ENCODE measurements around the gene ZMYND19.
A peak's percentile ranks its signal among the peaks of the same experiment; 100 is the strongest.
"Not testable (repeated sequence)": the region's sequence is repeated elsewhere in the genome, so short reads cannot be mapped to it uniquely, and the experiment has no call there.

Gene ZMYND19

DNA sequence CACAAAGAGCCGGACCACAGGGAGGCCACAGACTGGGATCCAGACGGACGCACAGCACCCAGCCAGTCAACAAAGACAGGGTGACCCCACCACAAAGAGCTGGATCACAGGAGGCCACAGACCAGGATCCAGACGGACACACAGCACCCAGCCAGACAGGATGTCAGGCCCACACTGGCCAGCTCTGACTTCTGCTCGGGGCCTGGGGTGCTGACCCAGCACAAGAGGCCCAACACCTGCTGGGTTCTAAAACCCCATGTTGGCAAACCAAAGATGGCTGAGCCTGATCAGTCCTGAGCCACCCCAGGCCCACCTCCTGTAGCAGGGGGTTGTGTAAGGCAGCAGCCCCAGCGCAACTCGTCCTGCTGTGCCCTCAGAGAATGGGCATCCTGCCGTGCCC lies 6.4 kb downstream of the ZMYND19 start:
- FAIRE-seq = no peak

DNA sequence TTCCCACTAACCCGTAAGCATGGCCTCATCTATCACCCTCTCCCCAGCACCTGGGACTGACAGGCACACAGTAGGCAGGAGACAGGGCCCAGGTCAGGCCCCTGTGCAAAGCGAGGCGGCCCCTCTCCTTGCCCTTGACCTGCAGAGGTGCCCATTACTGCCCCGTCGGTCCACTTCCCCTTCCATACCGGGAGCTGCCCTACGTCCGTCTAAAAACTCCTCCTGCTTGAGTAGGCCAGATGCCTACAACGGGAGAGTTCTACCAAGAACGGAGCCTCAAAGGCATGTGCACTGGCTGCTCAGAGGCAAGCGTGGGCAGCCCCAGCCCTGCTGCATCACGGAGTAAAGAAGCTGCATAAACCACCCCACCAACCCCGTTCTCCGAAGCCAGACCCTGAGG lies 7.0 kb downstream of the ZMYND19 start:
- FAIRE-seq = no peak

DNA sequence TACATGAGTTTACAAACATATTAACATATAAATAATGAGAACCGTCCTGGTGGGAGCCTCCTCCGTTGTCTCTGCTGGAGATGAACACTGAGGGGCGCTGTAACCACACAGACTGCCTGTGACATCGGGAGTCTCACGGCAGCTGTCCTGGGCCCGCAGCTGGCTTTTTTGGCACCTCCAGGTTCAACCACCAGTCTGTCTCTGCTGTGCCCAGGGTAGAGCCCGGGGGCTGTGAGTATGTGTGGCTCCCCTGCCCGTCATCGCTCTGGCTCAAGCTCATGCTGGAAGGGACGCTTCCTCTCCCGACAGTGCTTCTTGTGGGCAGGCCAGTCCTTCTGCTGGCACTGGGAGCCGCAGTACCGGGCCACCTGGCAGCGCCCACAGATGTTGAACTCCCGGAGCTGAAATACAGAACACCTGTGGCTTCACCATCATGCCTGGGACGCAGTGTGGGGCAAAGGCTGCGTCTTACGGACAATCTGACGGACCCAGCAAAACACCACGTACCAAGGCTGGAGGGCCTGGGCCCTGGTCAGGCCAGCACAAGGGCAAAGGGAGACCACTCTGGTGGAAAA lies 7.9 kb downstream of the ZMYND19 start:
- FAIRE-seq = no peak

DNA sequence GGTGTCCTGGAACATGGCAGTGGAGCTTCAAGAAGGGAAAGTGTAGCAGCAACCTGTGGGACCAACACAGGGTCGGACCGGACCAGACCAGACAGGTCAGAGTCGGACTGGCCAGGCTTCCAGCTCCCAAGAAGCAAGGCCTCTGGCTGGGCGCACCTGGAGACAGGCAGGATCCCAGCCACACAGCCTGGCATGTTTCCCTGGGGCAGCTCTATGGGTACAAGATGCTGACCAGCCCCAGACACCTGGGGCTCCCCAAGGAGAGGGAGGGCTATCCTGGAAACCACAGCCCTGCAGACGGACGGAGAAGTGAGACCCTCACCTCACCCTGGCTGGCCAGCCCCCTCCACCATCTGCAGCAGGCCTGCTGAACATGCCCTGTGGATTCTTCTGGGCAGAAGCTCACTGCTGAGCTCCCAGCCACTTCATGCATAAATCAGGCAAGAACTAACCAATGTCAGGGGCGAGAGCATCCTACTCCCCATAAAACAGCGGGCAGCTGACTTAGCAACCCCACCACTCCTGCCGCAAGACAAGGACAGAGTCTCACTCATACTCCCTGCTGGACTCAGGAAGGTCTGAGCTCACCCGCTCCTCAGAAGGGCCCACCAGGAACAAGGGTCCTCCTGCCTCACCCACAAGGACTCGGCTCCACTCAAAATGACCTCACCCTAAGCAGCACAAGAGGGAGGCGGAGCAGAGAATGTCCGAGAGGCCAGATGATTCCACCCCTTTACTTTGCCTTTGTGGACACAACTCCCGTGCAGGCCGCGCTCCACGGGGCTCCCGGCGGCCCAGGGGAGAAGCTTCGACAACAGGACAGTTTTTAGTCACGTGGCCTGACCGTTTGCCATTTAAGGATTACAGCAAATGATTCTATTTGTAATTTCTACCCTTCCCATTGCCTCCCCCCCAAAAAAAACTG lies 8.7 kb downstream of the ZMYND19 start:
- FAIRE-seq = no peak

DNA sequence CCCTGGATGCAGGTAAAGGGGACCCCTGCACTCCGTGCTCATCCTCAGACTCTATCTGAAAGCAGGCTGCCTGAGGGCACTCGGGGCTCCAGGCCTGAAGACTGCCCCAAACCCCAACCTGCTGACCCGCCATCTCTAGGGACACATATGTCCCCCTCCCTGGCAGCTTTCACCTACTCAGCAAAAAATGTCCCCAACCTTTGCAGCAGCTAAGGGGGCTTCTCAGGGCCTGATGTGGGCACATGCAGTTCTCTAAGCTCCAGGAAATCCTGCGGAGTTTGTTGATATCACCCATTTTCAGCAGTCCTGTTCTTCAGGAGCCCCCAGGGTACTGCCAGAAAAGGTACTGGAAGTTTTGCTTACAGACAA lies 9.4 kb downstream of the ZMYND19 start:
- FAIRE-seq = no peak

DNA sequence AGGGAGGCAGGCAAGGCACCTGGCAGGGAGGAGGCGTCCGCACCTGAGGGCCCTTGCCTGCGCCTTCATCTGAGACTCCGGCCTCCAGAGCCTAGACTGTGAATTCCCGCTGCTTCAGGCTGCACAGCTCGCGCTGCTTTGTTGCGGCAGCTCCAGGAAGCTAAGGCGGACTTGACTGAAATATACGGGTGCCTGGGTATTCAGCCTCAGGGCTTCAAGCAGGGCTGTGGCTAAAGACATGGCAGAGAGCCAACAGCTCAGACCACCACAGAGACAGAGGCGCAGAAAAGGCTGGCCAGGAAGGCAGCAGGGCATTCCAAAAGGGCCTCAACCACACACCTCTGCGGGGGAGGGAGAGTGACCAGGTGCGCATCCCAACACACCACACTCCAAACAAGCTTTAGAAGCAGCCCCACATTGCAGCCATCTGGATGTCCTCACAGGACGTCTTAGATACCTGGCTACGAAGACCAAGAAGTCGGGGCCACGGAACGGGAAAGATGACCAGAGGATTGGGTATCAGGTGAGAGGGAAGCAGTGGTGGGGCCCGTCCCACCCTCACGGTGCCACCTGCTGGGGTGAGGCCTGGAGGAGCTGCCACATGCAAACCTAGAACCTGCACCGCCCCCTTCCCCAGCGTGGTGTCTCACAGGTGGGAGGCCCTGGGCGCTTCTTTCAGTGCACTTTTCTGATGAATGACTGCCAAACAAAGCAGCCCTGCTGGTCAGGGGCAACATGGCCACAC lies 9.9 kb downstream of the ZMYND19 start:
- no peak for FAIRE-seq

DNA sequence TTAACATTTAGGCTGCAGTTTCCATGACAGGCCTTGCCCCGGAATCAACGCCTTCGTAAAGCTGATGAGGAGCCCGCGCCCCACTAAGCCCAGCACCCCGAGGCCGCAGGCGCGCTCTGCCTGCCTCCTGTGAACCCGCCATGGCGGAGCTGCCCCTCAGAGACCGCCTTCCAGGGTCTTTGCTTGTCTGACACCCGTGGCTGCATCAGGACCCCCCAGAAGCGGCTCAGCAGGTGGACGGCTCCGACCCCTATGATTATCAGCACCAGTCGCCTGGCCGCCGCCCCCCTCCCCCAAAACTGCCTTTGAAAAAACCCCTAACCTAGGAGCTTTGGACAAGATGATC lies 11.1 kb downstream of the ZMYND19 start:
- FAIRE-seq = no peak

DNA sequence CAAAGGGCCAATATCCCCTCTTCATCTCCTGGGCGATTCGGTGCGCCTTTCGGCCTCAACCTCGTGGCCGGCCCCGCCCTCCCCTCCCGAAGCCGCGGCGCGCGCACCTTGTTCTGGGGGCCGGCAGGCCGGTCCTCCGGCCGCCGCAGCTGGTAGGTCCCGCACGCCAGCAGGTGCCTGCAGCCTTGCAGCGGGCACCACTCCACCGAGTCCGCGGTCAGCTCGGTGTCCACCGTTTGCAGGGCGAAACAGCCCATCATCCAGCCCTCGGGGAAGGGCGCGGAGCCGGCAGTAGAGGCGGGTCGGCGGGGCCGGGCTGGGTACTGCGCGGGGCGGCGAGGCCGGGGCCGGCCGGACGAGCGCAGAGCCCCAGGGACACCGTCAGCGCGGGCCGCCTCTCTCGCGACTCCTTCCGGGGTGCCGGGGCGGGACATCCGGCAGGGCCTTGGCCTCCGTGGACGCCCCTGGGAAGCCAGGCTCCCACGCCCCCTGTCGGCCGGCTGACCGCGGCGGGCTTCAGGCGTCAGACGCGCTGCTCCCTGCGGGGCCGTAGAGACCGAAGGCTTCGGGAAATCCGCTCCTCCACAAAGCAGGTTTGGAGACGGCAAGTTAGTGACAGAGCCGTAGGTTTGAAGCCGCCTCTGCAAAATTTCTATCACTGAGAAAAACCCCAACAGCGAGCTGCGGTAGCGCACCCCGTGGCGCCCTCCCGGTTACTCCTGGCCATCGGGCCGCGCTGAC lies 11.6 kb downstream of the ZMYND19 start, which contains the start of gene DPH7:
DPH7 (minus strand) TSS at position 408 of the 741 bp plus-strand sequence; CDS start at position 260, 148 bp downstream.
- peak; percentile 8 for FAIRE-seq

DNA sequence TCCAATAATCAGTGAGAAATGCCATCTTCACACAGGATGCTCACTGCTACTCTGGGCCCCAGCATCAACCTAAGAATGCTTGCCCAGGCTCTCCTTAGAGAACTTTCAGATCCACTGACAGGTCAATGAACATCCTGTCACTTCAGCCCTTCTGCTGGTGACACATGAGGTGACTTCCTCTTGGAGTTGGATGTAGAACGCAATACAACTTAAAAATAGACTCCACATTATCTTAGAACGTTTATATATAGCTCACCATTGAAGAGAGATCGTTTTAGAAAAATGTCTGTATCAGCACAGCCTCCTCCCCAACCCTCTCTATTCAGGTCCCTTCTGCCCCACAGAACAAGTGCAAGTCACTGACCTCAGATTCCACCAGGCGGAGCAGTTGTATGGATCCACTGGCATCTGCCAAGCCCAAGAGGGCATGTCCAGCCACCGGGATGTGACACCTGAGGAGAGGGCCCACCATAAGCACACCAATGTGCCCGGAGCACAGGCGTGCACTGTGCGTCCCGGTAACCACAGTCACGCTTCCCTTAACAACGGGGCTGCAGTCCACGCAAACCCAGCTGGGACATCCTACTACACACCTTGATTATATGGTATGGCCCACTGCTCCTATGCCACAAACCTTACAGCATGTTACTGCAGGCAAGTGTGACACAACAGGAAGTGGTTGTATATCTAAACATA lies 14.4 kb downstream of the ZMYND19 start:
- no peak for FAIRE-seq

DNA sequence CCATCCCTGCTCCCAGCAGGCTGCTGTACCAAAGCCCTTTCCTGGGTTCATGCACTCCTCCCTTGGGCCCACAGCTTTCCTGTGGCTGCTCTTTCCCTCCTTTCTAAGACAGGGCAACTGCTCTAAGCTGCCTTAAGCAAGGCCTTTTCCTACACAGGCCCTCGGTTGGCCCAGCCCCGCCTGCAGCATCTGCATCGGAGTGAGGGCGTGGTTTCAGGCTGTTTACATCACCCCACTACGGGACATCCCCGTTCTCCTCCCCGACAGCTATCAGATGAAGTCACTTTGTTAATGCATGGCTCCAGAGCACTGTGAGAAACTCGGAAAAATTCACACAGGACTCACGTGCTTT lies 15.0 kb downstream of the ZMYND19 start:
- FAIRE-seq = no peak

DNA sequence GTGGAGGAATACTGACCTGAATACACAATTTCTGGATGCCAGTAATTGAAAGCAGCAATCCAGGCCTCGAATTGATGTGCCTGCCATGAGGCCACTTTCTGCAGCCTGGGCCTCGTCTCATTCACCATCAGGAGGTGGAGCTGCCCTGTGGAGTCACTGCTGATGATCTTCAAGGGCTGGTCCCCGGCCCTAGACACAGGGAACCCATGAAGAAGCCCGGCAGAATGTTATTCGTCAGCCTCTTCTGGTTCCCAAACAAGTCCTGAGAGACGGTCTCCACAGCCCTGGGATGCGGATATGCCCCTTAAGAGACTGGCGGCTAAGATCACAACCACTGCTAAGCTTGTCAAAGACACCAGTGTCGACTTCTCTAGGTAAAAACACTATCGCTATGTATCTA lies 16.1 kb downstream of the ZMYND19 start:
- no peak for FAIRE-seq

DNA sequence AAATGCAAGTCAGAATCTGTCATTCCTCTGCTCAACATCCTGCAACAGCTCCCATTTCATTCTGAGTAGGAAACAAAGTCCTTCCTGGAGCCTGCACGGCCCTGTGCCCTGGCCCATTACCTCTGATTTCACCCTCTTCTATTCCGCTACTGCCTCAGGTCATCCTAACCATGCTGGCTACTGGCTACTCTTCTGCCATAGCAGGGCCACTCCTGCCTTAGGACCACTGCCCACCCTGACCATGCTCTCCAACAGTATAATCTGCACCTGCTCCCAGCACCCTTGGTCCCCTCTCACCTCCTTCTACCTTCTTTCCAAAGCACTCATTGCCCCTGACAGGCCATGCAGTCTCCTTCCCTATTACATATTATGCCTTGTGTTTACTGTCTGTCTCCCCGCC lies 19.7 kb downstream of the ZMYND19 start:
- FAIRE-seq = no peak

DNA sequence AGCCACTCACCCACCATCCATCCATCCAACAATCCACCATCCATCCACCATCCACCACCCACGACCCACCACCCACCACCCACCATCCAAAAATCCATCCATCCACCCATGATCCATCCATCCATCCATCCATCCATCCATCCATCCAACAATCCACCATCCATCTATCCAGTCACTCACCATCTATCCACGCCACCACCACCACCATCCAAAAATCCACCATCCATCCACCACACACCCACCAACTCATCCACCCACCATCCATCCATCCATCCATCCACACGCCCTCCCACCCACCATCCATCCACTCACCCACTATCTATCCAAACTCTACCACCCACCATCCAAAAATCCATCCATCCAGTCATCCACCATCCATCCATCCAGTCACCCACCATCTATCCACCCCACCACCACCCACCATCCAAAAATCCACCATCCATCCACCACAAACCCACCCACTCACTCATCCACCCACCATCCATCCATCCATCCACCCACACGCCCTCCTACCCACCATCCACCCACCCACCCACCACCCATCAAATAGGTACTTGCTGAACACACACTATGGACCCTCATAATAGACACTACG lies 20.6 kb downstream of the ZMYND19 start:
- FAIRE-seq = no peak

DNA sequence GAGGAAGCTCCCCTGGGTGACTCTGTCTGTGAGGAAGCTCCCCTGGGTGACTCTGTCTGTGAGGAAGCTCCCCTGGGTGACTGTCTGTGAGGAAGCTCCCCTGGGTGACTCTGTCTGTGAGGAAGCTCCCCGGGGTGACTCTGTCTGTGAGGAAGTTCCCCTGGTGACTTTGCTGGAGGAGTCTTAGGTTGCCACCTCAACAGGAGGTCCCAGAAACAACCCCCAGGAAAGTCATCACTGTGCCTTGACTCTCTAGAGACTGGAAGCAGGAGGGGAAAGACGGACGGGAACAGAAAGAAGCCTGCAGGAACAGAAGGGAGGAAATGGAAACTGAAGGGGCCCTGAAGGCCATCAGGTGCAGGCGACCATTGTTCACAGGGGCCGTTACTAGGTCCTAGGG lies 21.9 kb downstream of the ZMYND19 start:
- not testable (repeated sequence) for FAIRE-seq

DNA sequence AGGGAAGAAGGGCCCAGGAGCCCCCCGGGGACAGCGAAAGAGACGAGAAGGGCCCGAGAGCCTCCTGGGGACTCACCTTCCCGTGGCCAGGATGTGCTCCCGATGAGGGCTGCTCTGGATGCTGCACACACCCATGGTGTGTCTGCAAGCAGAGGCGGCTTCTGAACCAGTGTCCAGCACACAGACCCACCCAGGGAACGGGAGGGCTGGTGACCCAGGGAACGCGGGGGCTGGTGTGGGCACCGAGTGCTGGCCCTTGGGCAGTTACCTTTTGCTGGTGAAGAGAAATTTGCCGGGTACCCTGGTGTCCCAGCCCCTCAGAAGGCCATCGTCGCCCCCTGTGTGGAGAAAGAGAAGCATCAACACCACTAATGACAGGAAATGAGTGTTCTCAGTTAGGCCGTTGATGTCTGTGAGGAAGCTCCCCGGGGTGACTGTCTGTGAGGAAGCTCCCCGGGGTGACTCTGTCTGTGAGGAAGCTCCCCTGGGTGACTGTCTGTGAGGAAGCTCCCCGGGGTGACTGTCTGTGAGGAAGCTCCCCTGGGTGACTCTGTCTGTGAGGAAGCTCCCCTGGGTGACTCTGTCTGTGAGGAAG lies 25.4 kb downstream of the ZMYND19 start:
- FAIRE-seq = no peak

DNA sequence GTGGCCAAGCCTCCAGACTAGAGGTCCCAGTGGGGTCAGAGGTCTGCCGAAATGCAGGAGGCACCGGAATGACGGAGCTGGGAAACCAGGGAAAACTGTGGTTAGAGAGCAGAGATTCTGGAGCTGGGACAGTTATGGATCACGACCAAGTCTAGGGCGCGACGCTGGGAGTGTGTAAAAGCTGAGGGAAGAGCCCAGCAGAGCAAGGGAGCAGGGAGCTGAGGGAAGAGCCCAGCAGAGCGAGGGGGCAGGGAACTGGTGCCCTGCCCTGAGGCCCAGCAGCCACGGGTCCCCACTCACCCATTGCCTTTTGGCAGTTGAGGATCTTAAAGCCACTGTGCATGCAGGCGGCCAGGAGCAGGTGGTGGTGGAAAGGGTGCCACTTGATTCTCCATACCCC lies 26.2 kb downstream of the ZMYND19 start:
- no peak for FAIRE-seq

DNA sequence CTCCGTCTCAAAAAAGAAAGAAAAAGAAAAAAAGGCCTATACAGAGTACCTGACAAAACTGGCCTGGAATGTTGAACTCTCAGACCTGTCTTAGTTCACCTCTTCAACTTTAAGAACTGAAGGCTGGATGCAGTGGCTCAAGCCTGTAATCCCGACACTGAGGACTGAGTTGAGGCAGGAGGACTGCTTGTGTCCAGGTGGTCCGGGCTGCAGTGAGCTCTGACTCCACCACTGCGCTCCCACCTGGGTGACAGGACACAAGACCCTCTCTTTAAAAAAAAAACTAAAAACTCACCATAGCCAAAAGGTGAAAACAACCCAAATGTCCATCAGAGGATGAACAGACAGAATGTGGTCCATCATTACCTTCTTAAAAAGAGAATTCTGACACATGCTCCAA lies 32.2 kb downstream of the ZMYND19 start:
- no peak for FAIRE-seq

DNA sequence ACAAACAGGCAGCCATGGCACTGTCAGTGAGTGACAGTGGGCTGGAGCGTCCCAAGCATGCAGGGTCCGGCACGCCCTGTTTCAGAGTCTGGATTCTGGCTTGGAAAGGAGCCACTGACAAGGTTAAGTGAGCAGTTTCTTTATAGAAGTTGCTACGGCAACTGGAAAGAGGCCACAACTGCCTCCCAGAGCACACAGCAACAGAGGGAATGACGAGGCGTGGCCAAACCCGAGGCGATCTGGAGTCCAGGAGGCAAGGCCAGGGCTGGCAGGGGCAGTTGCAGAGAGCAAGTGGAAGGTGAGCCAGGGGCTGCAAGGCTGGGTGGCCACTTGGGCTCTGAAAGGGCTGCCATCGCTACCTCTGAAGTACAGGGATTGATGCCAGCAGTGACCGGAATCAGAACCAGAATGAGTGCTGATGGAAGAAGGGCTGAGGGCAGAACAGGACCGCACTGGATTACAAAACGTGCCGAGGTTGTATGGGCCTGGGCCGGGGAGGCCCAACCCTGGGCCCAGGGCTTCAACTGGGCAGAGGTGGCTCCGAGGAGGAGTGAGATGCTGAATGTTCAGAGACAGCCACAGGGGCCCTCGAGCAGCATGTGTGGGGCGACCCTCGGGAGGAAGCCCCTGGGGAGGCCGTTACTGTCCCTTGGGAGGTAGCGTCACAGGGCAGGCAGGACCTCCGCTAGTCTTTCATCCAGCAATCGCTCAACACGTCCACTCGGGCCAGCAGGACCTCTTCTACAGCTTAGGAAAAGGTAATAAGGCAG lies 34.1 kb downstream of the ZMYND19 start:
- no peak for FAIRE-seq

DNA sequence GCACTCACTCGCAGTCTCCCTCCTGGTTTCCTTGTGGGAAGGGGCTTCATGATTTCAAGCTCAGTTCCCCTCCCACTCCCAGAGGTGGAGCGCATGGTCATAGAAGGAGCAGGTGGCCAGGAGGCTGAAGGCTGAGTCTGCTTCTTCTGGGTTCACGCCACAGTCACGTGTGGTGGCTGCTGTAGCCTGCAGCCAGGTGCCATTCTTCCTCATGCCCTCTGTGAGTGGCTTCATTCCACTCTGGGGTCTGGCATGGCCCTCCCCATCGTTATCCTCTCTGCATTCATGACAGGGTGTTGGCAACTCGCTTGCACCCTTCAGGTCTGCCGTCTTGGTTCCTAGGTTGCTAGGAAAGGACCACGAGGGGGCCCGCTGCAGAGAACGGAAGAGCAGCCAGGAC lies 35.1 kb downstream of the ZMYND19 start:
- FAIRE-seq = no peak

DNA sequence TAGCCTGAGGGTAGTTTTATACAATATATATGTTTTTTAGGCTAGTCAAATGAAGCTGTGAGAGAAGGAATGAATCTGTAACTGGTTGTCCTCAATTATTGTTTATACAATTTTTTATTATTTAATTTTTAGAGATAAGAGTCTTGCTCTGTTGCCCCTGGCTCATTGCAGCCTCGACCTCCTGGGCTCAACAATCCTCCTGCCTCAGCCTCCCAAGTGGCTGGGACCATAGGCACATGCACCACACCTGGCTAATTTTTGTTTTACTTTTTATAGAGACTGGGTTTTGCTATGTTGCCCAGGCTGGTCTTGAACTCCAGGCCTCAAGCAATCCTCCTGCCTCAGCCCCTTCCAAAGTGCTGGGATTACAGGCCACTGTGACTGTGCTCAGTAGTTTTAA lies 36.0 kb downstream of the ZMYND19 start:
- no peak for FAIRE-seq

DNA sequence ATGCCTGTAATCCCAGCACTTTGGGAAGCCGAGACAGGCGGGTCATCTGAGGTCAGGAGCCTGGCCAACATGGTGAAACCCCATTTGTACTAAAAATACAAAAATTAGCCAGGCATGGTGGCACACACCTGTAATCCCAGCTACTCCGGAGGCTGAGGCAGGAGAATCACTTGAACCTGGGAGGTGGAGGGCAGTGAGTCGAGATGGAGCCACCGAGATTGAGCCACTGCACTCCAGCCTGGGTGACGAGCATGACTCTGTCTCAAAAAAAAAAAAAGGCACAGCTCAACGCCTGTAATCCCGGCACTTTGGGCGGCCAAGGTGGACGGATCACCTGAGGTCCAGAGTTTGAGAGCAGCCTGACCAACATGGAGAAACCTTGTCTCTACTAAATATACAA lies 36.7 kb downstream of the ZMYND19 start:
- FAIRE-seq = not testable (repeated sequence)
